Stimulated activated effector memory CD8-positive, alpha-beta T cell treated with anti-CD3 and anti-CD28 coated beads, Interleukin-12 subunit alpha, Interleukin-12 subunit beta, amount 100 ng/mL, for 72 hours (primary cell): Measurements from ENCODE around the gene RAB35.

Experiments used
- ATAC-seq: fragments of 150-1000 bp; cut with Tn5 transposase; 2 replicates; pipeline ENCODE4 v1.10.0; 2021
- DNase-seq, 2 donors: peaks; one replicate each; pipeline ENCODE4 v3.0.0; 2021 to 2022; ENCODE audit warnings: low spot score in 2 of 2
- H3K27ac Mint-ChIP-seq: one replicate; pipeline ENCODE4 v1.8.0; 2022; ENCODE audit warnings: mild to moderate bottlenecking, mixed read lengths
- H3K36me3 Mint-ChIP-seq: one replicate; pipeline ENCODE4 v1.8.0; 2022; ENCODE audit warnings: mild to moderate bottlenecking, mixed read lengths
- H3K4me1 Mint-ChIP-seq: one replicate; pipeline ENCODE4 v1.8.0; 2022; ENCODE audit warnings: mixed read lengths
- H3K4me3 Mint-ChIP-seq: one replicate; pipeline ENCODE4 v1.8.0; 2022; ENCODE audit warnings: mild to moderate bottlenecking, mixed read lengths
- H3K9me3 Mint-ChIP-seq: one replicate; pipeline ENCODE4 v1.8.0; 2022; ENCODE audit warnings: mixed read lengths

Gene RAB35

DNA sequence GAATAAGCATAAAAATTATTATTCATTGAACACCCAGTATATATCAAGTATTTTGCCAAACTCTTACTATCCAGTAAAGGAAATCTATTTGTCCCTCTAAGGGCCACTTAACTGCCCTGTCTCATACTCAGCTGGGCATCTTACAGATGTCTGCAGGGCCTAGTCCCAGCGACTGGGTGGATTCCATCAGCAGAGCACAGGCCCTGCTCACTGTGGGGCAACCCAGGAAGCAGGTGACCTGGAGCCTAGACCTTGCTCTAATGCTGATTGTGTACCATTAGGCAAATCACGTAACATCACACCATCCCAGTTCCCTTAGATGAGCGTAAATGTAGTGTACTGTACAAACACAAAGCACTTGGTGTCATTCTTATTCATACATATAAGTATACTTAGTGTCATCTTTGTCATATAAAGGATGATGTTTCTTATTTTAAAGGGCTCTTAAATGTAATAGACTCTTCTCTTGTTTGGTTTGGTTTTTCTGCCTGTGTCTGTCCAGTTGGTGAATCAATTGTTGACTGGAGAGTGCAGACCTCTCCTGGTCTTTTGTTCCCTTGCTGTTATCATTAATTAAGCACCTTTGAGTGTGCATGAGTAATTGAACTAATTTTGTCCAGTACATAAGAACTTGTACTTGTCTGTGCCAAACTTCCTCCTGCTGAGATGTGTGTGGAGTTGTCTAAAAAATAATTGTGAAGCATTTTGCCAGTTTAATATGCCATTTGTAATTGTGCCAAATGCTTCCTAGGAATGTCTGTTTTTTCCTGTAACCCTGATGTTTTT is 49.3 kb downstream of the RAB35 start:
- H3K4me3 Mint-ChIP-seq = no peak overlapping the region
- no peak for ATAC-seq
- no peaks in the 10 kb centered on the region for H3K9me3 Mint-ChIP-seq
- H3K4me1 Mint-ChIP-seq = peaks cover 10% of the 10 kb centered on the region
- H3K36me3 Mint-ChIP-seq = peaks cover 82% of the 10 kb centered on the region
- DNase-seq = no peak
- H3K27ac Mint-ChIP-seq = peak overlapping the region; percentile 7

DNA sequence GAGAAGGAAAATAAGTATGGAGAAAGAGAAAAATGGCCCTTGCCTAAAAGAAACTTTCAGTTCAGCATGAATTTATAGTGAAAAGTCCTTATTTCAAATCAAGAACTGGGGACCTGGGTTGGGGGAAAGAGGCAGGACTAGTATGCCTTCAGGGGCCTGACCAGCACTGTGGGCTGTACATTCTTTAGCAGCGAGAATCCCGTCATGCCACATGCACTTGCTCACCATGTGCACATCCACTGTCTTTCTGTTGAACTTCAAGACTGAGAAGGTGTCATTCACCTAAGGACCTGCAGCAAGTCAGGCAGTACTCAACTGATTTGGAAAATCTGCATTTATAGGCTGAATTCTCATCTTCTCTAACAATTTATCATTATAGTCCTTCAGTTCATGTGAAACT is 50.2 kb downstream of the RAB35 start:
- peak overlapping the region; percentile 7 for H3K27ac Mint-ChIP-seq
- H3K4me3 Mint-ChIP-seq = no peak overlapping the region
- H3K4me1 Mint-ChIP-seq = peaks cover 11% of the 10 kb centered on the region
- H3K36me3 Mint-ChIP-seq = peaks cover 82% of the 10 kb centered on the region
- DNase-seq = no peak
- H3K9me3 Mint-ChIP-seq = no peaks in the 10 kb centered on the region
- no peak for ATAC-seq

GRCh38 chr12:120065472-120065871 is 51.1 kb downstream of the RAB35 start:
- ATAC-seq (no peak), DNase-seq (no peak)
- Mint-ChIP-seq H3K27ac (no peak overlapping the region), H3K4me3 (no peak overlapping the region), H3K4me1 (peaks cover 11% of the 10 kb centered on the region), H3K9me3 (no peaks in the 10 kb centered on the region), H3K36me3 (peaks cover 79% of the 10 kb centered on the region)

- no peaks in the 10 kb centered on the region for H3K9me3 Mint-ChIP-seq
- DNase-seq = no peak
- peaks cover 72% of the 10 kb centered on the region for H3K36me3 Mint-ChIP-seq
- no peak for ATAC-seq
- no peak overlapping the region for H3K4me3 Mint-ChIP-seq
- peak overlapping the region; percentile 72 for H3K27ac Mint-ChIP-seq
- peaks cover 11% of the 10 kb centered on the region for H3K4me1 Mint-ChIP-seq
Measured at GRCh38 chr12:120064054-120064940, 52.3 kb downstream of the RAB35 start.

DNA sequence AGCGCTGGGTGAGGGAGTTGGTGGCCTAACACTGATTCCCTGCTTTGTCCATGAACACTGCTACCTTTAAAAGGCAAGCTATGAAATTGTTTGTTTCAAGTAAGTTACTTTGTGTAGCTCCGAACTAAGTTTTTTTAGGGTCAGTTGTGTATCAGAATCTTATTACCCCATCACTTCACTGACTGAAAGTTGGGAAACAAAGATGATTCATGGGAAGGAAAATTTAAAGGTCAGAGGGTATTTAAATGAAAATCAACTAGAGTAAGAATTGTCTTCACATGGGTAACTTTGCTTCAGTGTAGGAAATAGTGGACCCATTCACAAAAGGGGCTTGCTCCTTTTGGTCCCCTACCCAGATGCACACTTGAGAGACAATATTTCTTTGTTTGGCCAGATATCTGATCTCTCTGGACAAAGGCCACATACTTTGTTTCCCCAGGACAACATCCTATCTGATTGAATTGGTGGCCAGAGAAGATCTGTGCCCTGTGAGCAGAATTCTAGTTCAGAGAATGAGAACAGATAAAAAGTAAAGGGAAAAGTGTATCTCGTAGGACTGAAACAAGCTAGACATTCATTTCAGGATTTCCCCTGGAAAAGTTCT is 53.5 kb downstream of the RAB35 start:
- ATAC-seq (no peak), DNase-seq (no peak)
- Mint-ChIP-seq H3K36me3 (peaks cover 67% of the 10 kb centered on the region), H3K27ac (peak overlapping the region; percentile 86), H3K9me3 (no peaks in the 10 kb centered on the region), H3K4me3 (no peak overlapping the region), H3K4me1 (peaks cover 11% of the 10 kb centered on the region)

DNA sequence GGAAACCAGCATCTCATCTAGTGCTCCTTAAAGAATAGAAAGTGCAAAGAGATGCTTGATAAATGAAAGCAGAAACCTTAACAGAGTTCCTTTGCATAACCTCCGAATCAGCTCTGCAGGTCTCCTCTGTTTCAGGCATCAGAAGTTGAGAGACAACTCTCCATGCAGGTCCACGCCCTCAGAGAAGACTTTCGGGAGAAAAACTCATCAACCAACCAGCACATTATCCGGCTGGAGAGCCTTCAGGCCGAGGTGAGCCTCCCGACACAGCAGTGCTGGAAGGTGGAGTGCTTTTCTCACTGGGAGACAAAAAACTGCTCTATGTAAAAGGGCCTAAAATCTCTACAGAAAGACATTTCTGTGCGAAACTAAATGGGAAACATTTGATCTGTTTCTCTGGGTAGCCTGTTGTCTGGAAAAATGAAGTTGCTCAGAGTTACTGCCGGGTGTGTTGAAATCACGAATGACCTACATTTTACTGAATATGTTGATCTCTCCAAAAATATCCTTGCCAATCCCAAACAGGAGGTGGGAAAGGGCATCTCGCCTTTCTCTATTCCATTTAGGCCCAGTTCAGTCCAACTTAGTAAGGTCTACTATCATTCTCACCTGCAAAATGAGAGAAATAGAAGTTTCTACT is 54.9 kb downstream of the RAB35 start:
- H3K4me1 Mint-ChIP-seq = peaks cover 11% of the 10 kb centered on the region
- H3K9me3 Mint-ChIP-seq = no peaks in the 10 kb centered on the region
- H3K27ac Mint-ChIP-seq = peak overlapping the region; percentile 86
- no peak overlapping the region for H3K4me3 Mint-ChIP-seq
- H3K36me3 Mint-ChIP-seq = peaks cover 57% of the 10 kb centered on the region
- DNase-seq (no peak), ATAC-seq (no peak)

GRCh38 chr12:120060717-120061116 is 55.8 kb downstream of the RAB35 start:
- Mint-ChIP-seq H3K27ac (no peak overlapping the region), H3K36me3 (peaks cover 47% of the 10 kb centered on the region), H3K4me3 (no peak overlapping the region), H3K4me1 (peaks cover 11% of the 10 kb centered on the region), H3K9me3 (no peaks in the 10 kb centered on the region)
- DNase-seq (no peak), ATAC-seq (no peak)

- DNase-seq = no peak
- no peak overlapping the region for H3K27ac Mint-ChIP-seq
- ATAC-seq = no peak
- peaks cover 42% of the 10 kb centered on the region for H3K36me3 Mint-ChIP-seq
- H3K9me3 Mint-ChIP-seq = no peaks in the 10 kb centered on the region
- H3K4me1 Mint-ChIP-seq = peaks cover 11% of the 10 kb centered on the region
- H3K4me3 Mint-ChIP-seq = no peak overlapping the region
Measured at GRCh38 chr12:120060196-120060595, 56.4 kb downstream of the RAB35 start.

DNA sequence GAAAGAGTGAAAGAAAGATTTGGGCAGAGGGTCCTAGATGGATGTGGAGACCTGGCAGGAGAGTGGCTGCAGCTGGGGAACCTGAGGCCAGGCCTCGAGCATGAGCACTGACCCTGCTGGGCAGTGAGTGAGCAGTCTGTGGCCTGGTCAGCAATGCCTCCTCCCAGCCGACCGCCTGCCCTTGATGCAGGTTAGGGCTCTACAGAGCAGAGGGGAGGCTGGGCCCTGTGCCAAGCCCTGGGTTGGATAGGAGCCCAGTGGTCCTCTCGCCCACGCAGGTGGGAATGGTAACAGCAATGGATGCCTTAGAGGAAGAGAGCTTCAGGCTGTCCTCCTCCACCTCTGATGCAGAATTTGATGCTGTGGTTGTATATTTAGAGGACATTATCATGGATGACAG is 59.8 kb downstream of the RAB35 start:
- Mint-ChIP-seq H3K36me3 (peaks cover 32% of the 10 kb centered on the region), H3K27ac (peak overlapping the region; percentile 67), H3K4me1 (peaks cover 12% of the 10 kb centered on the region)

DNA sequence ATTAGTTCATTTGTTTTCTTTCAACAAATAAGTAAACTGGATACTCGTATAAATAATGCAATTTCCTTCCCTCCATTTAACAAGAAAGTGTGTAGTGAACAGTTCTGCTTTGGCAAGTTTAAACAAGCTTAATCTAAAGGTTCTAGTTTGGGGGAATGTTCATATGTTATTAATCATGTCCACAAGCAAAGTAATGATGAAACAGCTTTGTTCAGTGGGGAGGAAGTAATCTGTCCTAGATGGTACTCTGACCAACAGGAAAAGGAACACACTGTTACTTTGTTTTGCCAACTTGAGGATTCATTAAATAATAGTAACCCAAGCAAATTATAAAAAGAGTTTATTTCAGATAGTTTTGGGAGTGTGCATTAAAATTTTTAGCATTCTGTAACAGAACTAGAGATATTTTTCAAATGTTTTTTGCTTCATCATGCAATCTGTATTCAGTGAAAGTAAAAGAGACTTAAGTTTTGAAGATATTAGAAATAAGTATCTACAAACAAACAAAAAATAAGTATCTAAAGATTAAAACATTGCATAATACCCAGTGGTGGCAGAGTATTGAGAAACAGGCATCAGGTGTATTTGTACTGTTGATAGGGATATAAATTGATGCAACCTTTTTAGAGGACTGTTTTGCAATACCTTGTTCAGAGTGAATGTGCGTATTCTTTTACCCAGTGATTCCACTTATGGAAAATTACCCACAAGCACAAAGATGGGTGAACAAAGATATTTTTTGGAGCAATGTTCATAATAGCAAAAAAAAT is 61.1 kb downstream of the RAB35 start:
- Mint-ChIP-seq H3K36me3 (peaks cover 22% of the 10 kb centered on the region), H3K4me3 (no peak overlapping the region), H3K9me3 (no peaks in the 10 kb centered on the region), H3K4me1 (peaks cover 14% of the 10 kb centered on the region), H3K27ac (no peak overlapping the region)
- ATAC-seq = no peak
- no peak for DNase-seq

More for the DNA sequence above, 59.8 kb downstream of the RAB35 start:
- ATAC-seq (no peak), DNase-seq (no peak)
- Mint-ChIP-seq H3K9me3 (no peaks in the 10 kb centered on the region), H3K4me3 (no peak overlapping the region)

DNA sequence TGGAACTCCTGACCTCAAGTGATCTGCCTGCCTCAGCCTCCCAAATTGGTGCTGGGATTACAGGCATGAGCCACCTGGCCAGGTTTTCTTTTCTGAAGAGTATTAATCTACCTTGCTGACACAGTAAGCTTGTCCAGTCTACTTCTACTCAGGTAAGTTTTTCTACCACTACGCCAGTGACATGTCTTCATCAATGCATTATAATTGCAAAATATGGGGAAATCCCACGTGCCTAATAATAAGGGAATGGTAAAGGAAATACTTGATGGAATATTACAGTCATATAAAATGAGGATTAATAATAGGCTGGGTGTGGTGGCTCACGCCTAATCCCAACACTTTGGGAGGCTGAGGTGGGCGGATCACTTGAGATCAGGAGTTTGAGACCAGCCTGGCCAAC is 62.3 kb downstream of the RAB35 start:
- Mint-ChIP-seq H3K9me3 (no peaks in the 10 kb centered on the region), H3K27ac (no peak overlapping the region), H3K36me3 (peaks cover 22% of the 10 kb centered on the region), H3K4me1 (peaks cover 20% of the 10 kb centered on the region), H3K4me3 (no peak overlapping the region)
- DNase-seq (no peak), ATAC-seq (no peak)

GRCh38 chr12:120051535-120051934 is 65.0 kb downstream of the RAB35 start:
- Mint-ChIP-seq H3K4me1 (peaks cover 38% of the 10 kb centered on the region), H3K36me3 (peaks cover 16% of the 10 kb centered on the region), H3K4me3 (no peak overlapping the region), H3K9me3 (no peaks in the 10 kb centered on the region), H3K27ac (no peak overlapping the region)
- ATAC-seq (no peak), DNase-seq (no peak)

DNA sequence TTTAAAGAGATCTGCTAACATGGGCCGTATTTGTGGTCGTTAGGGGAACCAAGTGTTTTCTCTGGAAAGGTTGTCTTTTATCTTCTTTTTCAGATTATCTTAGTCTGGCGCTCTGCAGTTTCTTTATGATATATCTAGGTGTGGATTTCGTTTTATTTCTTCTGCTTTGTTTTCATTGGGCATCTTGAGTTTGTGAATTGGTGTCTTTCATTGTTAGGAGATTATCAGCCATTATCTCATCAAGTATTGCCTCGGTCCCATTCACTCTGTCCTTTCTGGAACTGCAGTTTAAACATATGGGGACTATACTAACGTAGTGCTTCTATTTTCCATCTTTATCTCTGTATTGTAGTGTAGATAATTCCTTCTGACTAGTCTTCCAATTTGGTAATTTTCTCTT is 67.1 kb downstream of the RAB35 start:
- no peaks in the 10 kb centered on the region for H3K9me3 Mint-ChIP-seq
- H3K36me3 Mint-ChIP-seq = peaks cover 16% of the 10 kb centered on the region
- H3K4me3 Mint-ChIP-seq = no peak overlapping the region
- ATAC-seq (no peak), DNase-seq (no peak)
- peaks cover 46% of the 10 kb centered on the region for H3K4me1 Mint-ChIP-seq
- peak overlapping the region; percentile 88 for H3K27ac Mint-ChIP-seq

DNA sequence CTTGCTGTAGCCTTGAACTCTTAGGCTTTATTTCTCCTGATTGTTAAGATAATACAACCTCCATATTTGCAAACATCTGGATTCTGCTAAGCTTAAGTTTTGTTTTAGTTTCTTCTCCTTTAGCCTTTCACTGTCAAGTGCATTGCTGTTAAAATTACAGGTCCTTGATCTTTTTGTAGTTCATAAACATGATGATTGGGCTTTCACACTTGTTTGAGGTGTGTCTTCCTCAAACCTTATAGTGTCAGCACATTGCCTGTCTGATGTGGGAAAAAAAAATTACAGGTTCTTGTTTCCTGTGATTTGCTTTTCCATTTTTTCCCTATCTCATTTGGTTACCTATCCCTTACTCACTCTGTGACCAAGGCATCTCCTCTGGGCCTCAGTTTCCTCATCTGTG is 68.3 kb downstream of the RAB35 start:
- ATAC-seq (no peak), DNase-seq (no peak)
- H3K4me3 Mint-ChIP-seq = no peak overlapping the region
- H3K36me3 Mint-ChIP-seq = peaks cover 10% of the 10 kb centered on the region
- H3K4me1 Mint-ChIP-seq = peaks cover 43% of the 10 kb centered on the region
- peak overlapping the region; percentile 88 for H3K27ac Mint-ChIP-seq
- H3K9me3 Mint-ChIP-seq = no peaks in the 10 kb centered on the region
